ENCODE results near the gene ACAP2.
"Not testable (repeated sequence)": the region's sequence is repeated elsewhere in the genome, so short reads cannot be mapped to it uniquely, and the experiment has no call there.

ACAP2 gene, protein sequence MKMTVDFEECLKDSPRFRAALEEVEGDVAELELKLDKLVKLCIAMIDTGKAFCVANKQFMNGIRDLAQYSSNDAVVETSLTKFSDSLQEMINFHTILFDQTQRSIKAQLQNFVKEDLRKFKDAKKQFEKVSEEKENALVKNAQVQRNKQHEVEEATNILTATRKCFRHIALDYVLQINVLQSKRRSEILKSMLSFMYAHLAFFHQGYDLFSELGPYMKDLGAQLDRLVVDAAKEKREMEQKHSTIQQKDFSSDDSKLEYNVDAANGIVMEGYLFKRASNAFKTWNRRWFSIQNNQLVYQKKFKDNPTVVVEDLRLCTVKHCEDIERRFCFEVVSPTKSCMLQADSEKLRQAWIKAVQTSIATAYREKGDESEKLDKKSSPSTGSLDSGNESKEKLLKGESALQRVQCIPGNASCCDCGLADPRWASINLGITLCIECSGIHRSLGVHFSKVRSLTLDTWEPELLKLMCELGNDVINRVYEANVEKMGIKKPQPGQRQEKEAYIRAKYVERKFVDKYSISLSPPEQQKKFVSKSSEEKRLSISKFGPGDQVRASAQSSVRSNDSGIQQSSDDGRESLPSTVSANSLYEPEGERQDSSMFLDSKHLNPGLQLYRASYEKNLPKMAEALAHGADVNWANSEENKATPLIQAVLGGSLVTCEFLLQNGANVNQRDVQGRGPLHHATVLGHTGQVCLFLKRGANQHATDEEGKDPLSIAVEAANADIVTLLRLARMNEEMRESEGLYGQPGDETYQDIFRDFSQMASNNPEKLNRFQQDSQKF

DNA sequence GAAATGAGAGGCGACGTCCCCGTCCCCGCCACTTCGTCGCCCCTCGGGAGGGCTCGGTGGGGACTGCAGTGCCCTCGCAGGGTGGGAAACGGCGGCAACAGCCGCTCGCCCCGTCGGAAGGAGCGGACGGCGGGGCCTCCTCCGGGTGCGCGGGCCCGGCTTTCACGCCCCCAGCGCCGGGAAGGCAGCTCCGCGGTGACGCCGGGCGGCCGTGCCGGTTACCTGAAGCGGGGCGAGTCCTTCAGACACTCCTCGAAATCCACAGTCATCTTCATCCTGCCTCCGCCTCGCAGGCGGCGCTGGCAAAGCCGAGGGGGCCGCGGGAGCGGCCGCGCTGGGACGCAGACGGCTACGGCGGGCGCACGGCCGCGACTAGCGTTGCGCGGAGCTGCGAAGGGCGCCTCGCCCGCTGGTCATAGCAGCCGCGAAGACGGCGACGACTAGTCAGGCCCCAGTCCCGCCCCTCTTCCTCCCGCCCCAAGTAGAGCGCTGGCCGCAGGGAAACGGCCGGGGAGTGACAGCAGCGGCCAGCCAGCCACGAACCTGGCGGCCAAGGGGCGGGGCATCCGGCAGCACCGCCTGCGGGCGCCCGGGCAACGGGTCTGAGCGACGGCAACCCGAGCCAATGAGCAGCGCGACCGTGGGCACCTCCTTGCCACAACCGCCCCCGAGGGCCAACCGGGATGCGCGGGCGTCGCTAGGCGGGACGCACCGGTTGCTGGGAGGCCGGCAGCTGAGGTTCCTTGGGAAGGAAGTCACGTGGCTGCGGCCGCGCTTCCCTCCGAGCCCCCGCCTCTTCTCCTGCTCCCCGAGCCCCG, at the start of gene ACAP2:
TSS of gene ACAP2 (minus strand) at position 448 of the 818 bp plus-strand sequence. CDS start at position 275, 173 bp downstream.
- DNase-seq (ENCODE audit: low read depth), result peak; percentile 98

DNA sequence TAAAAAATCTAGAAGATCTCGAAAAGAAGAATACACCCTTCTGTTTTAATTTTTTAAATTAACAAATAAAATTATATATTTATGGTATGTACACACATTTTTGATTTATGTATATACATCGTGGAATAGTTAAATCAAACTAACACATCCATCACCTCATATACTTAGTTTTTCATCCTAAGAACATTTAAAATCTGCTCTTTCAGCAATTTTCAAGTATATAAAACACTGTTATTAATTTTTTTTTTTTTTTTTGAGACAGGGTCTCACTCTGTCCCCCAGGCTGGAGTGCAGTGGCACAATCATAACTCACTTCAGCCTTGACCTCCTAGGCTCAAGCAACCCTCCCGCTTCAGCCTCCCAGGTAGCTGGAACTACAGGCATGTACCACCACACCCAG, 32.8 kb upstream of the ACAP2 start:
- no peak for DNase-seq (ENCODE audit: low read depth)

DNA sequence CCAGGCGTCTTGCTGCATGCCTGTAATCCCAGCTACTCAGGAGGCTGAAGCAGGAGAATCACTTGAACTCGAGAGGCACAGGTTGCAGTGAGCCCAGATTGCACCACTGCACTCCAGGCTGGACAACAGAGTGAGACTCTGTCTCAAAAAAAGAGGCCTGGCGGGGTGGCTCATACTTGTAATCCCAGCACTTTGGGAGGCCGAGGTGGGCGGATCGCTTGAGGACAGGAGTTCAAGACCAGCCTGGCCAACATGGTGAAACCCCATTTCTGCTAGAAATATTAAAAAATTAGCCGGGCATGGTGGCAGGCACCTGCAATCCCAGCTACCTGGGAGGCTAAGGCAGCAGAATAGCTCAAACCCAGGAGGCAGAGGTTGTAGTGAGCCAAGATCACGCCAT, 32.3 kb upstream of the ACAP2 start:
- DNase-seq (ENCODE audit: low read depth), result not testable (repeated sequence)

DNA sequence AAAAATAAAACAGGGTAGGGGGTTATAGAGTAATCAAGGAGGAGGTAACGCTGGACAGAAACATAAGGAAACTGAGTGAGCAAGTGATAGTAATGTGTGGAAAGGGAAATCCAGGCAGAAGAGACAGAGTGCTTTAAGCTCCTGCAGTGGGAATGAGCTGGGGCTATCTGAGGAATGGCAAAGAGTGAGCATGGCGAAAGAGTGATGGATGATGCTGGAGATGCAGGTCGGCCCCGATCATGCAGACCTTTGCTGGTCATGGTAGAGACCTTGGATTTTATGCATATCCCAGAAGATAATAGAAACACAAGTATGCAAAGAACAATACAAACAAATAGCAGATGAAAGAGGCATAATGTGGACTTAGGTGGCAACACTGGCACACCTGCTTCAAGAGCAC, 26.0 kb upstream of the ACAP2 start:
- DNase-seq (ENCODE audit: low read depth), result no peak

DNA sequence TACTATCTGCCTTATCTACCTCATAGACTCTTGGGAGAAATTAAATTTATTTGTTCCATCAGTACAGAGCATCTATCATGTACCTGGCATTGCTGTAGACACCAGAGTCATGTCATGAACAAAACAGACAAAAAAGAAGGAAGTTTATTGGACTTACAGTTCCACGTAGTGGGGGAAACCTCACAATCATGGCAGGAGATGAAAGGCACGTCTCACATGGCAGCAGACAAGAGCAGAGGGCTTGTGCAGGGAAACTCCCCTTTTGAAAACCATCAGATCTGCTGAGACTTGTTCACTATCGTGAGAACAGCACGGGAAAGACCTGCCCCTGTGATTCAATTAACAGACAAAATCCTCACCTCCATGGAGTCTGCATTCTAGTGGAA, 25.6 kb upstream of the ACAP2 start:
- DNase-seq (ENCODE audit: low read depth), result no peak

DNA sequence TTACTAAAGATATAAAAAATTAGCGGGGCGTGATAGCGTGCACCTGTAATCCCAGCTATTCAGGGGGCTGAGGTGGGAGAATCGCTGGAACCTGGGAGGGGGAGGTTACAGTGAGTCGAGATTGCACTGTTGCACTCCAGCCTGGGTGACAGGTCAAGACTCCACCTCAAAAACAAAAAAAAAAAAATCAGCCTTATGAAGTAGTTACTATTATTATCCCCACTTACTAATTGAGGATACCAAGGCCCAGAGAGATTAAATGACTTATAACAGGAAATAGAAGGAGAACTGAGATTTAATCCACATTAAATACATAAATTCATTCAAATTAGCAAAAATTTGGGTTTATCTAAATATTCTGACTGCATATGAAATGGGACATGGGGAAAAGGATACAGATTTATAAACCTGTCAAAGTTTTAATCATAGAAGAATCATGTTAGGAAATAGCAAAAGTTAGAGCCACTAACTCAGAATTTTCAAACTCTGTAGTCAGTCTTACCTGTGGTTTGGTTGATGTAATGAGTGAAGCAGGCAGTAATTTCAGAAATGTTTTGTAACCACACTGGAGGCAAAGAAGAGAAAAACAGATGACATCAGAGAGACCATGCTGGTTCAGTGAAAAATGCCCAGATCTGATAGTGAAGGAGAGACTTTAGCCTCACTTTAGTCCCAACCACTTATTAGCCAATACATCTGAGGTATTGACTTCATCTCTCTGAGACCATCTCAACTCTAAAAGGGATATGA, 25.0 kb upstream of the ACAP2 start:
- no peak for DNase-seq (ENCODE audit: low read depth)

DNA sequence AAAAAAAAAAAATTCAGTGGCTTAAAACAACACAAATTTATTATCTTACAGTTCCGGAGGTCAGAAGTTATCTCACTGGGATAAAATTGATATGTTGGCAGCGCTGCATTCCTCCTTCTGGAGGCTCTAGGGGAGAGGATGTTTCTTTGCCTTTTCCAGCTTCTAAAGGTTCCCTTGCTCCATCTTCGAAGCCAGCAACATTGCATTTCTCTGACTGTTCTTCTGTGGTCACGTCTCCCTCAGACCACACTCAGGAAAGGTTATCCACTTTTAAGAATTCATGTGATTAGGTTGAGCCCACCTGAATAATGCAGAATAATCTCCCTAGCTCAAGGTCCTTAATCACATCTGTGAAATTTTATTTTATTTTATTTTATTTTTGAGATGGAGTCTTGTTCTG, 23.4 kb upstream of the ACAP2 start:
- DNase-seq (ENCODE audit: low read depth), result no peak

DNA sequence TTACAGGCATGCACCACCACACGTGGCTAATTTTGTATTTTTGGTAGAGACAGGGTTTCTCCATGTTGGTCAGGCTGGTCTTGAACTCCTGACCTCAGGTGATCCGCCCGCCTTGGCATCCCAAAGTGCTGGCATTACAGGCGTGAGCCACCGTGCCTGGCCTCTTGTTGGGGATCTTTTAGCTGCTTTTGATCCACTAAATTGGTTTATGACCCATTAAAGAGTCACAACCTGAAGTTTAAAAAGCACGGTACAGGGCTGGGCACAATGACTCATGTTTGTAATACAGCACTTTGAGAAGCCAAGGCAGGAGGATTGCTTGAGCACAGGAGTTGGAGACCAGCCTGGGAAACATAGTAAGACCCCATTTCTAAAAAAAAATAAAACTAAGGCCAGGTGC, 20.1 kb upstream of the ACAP2 start:
- not testable (repeated sequence) for DNase-seq (ENCODE audit: low read depth)

DNA sequence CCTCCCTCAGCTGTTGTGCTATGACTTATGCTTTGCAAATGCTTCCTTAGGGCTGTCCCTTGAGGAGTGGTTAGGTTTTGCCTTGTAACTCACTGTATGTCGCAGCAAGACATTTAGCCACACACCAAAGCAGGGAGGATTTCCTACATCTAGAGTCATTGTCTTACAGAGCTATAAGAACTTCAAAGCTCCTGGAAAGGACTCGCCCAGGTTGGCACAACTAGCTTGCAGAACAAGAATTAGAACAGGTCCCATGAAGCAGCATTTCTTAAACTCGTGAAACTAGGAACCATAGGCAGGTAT, 19.4 kb upstream of the ACAP2 start:
- DNase-seq (ENCODE audit: low read depth), result no peak

DNA sequence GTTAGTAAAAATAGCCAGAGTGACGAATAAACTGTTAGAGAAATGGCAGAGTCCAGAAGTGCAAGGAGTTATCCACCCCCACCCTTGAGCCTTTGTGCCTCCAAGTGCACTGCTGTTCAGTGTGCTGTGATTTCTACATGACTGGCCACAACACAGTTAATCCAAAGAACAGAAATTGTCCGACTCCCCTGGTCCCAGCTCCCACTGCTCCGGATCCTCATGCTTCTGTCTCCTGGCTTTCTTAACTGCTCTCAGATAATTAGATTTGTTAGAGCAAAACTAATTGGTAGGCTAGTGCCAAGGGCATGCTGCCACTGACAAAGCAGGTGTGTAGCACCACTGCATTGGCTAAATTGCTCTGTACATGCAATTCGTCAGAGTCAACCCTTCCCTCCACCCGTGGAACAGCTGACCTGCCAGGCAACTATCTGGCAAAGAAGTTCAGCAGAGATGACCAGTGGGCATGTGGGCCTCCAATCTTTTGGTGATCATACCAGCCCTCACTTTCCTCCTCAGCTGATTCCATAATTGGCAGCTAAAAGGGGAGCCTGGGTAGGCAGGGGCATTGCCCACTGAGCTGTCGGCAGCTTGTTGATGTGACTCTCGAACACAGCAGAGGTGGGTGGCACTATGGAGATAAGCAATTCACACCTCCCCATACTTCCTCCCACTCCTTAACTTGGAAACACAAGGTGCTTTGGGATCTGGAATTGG, 18.9 kb upstream of the ACAP2 start:
- no peak for DNase-seq (ENCODE audit: low read depth)

DNA sequence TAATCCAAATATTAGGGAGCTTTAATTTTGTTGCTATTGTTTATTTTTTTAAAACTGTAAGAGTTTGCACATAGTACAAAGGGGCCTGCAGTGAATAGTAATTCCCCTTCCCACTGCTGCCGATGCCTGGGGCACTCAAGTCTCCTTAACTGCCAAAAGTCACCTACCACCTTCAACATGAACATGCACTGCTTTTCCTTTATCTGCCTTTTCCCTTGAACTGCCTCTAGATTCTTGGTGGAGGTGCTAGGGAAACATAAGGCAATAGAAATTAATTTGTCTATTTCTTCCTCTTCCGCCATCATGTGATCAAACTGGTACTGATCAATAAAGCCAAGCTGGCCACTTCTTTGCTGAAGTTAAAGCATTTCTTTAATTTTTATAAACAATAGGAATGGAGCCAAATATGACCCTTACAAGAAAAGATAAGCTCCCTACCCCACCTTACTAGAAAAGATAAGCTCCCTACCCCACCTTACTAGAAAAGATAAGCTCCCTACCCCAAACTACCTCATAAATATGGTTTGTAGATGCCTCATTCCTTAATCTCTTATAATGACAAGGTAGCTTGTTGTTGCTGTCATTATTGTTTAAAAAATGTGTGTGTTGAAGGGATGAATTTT, 17.4 kb upstream of the ACAP2 start:
- DNase-seq (ENCODE audit: low read depth), result no peak

DNA sequence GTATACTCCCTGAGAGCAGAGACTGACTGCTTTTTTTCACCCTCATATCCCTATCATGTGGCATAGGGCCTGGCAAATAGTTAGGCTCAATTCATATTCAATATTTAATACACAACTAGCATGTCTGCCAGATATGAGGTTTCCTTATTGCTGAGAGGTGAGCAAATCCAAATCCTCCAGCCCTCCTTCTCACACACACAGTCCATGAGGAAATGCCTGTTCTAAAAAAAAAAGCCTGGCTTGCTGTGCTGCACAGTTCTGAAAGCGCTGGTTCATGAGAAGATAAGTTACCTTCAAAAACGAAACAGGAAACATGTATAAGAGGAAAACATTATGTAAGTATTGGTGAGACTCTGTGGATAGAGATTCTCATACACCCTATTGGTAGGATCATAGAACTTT, 15.5 kb upstream of the ACAP2 start:
- no peak for DNase-seq (ENCODE audit: low read depth)

DNA sequence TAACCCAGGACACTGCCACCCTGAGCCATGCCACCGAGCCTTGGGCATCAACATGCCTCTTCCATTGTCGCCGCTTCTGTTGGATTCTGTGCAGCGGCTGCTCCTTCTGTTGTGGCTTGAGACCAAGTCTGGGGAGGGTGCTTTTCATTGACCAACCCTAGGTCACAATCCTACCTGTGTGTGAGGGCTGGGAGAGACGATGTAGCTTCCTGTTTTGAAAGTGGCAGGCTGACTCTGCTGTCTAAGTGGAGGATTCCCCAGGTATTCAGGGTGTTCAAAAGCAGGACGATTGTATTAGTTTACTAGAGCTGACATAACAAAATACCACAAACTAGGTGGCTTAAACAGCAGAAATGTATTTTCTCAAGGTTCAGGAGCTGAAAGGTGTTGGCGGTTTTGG, 13.0 kb upstream of the ACAP2 start:
- no peak for DNase-seq (ENCODE audit: low read depth)

DNA sequence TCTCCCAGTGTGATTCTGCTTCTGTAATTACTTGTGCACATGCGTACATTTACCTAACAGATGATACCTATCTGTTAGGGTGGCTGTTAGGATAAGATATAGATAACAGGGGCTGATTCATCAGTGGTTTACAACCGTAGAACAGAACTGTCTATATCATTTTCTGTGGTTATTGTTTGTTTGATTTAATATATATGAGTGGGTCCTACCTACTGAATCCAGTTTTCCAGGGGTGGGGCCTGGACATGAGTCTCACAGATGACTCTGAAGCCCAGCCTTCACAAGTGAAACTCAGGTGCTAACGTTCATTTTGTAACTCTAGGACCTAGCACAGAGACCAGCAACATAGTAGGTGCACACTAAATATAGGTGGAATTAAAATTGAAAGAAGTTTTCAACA, 10.4 kb upstream of the ACAP2 start:
- no peak for DNase-seq (ENCODE audit: low read depth)

DNA sequence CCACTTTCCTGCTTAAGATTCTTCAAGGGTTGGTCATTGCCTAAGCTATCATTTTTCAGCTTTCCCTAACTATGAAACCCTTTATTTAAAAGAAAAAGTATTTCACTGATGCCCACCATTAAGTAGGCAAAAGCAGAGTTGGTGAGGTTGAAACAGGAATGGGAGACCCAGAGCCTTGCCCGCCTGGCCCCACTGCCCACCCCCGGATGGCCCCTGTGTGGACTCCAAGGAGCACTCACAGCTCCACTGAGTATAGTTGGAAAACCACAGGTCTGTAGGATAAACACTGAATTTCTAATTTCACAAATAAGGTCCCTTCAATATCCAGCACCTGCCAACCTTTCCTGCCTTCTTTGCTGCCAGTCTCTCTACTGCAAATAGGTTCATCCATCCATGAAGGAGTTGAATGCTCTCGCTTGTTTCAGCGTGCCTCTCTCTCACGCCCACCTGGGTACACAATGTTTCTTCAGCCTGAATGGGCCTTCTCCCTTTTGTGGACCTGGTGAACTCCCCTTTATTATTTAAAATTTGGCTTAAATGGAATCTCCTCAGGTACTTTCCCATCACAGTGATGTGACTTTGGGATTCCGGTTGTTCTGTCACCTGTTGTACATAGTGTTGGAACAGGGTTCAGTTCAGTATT, 8.7 kb upstream of the ACAP2 start:
- no peak for DNase-seq (ENCODE audit: low read depth)

DNA sequence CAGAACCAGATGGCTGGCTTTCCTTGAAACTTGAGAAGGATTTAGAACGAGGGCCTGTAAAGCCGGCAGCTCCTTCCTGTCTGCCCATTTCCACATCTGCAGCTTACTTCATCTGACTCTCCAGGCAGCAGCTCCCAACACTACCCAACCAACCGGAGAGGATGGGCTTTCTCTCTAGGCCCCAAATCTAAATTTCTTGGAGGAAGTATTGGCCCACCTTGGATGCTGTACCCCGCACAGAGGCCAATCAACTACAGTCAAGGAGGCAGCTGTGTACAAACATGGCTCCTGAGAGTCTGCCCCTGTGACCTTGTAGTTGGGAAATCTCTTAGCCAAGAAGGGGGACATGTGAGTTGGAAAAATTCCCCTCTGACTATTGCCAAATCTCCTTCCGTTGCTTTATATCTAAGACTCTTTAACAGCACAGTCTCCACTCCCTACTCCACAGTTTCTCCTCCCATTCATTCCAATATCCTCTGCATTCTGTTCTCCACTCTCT, 8.0 kb upstream of the ACAP2 start:
- no peak for DNase-seq (ENCODE audit: low read depth)

DNA sequence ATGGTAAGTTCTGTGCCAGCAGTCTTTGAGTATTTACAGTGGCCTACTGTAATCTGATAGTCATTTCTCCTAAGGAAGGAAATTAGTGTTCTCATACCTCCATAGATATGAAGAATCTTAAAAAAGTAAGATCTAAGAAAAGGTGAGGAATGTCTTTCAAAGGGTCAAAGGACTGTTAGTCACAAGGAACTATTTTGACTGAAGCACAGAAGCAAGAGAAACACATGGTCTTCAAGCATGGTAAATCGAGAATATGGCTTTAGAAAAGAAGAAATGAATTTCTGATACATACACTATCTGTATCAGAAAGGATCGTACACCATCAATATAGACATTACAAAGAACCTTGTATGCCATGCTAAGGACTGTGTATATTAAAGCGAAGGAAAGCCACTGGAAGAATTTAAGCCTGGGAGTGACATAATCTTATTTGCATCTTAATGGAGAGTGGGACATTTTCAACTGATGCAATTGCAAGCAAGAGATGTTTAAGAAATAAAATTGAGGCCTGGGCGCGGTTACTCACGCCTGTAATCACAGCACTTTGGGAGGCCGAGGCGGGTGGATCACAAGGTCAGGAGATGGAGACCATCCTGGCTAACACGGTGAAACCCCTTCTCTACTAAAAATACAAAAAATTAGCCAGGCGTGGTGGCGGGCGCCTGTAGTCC, 5.5 kb upstream of the ACAP2 start:
- no peak for DNase-seq (ENCODE audit: low read depth)

DNA sequence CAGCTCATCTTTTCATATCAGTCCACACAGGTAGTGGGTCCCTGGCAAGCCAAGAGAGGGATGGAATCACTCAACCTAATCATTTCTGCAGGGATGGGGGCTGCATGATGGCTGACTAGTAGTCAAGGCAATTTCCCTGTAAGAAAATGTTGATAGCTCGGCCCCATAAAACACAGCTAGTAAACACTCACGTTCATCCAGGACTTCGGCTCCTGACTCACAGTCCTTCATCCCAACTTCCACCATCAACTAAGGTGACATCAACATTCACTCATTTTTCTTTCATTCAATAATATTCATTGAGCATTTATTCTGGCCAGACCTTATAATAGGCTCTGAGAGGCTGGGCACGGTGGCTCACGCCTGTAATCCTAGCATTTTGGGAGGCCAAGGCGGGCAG, 4.4 kb upstream of the ACAP2 start:
- DNase-seq (ENCODE audit: low read depth), result no peak

DNA sequence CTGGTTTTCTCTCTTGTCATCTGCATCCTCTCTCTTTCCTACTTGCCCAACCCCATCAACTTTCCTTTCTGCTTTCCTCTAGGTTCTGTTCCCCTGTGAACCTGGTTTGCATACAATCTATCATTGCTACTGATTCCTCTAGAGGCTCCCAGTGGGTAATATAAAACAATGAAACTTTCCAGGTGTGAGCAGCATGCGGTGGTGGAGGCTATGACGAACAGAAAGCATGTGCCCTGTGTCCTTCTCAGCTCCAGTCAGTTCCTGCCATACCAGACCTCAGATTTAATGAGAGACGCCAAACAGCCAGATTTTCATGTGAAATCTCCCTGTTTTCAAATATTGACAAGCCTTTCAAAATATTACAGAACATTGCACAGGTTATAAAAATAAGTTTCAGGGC, 3.5 kb upstream of the ACAP2 start:
- no peak for DNase-seq (ENCODE audit: low read depth)

DNA sequence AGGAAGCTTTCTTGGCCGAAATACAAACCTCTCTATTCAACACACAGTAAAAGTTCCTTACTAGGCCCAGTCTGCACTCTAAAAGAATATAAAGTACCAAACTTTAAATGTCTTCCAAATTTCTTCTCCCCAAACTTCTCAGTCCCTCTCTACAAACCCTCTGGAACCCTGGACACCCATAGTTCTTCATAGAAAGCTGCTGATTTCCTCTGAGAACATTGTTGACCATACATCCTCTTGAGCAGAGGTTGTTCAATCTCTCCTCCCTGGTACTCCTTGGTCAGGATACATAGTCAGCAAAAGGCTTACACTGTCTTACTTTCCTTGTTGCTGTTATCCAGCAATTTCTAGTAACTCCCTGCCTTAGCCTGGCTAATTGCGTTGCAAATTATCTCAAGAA, 3.1 kb upstream of the ACAP2 start:
- DNase-seq (ENCODE audit: low read depth), result no peak

All from activated T-cell treated with anti-CD3 and anti-CD28 coated beads for 1 hour (primary cell).